AG04450 (cell line): ENCODE data around the gene FGD5. TPM values are rescaled to one million over a fixed set of nuclear protein-coding genes. Genes with fewer than 3 reads are reported as not detected.

Source experiments
- CTCF ChIA-PET: fragments of 300-600, 350-600 bp; formaldehyde crosslinking; extraction: SDS; loops from one replicate; lab custom pipeline; 2022; ENCODE audit warnings: antibody characterized with exemption, inconsistent platforms; lab: Charles Lee
- POLR2A ChIA-PET: fragments of 350-600 bp; formaldehyde crosslinking; extraction: SDS; loops from one replicate; lab custom pipeline; 2021; ENCODE audit warnings: antibody characterized with exemption, inconsistent platforms; lab: Yijun Ruan, JAX
- DNase-seq: peaks from one replicate; pipeline ENCODE4 v3.0.0-alpha.2; 2011; ENCODE audit warnings: low read depth, low spot score
- H3K27ac ChIP-seq: one replicate; pipeline ENCODE4 v1.5.1; 2012; ENCODE audit warnings: low read depth, low read length, control low read depth
- H3K27me3 ChIP-seq: one replicate; pipeline ENCODE4 v1.6.0; 2012; ENCODE audit warnings: low read length; ENCODE audit not compliant: control insufficient read depth, insufficient read depth
- H3K4me3 ChIP-seq: 2 replicates; pipeline ENCODE4 v1.5.1; 2011; ENCODE audit warnings: mild to moderate bottlenecking, low read depth, low read length, control low read depth
- H3K9me3 ChIP-seq: 2 replicates; pipeline ENCODE4 v1.5.1; 2012; ENCODE audit warnings: low read length; ENCODE audit not compliant: control insufficient read depth, insufficient read depth
- polyA plus RNA-seq: library from polyadenylated mRNA; depleted of rRNA; stranded (reverse); fragments of >200 nt; gene quantifications from 2 replicates; pipeline ENCODE4 v1.2.3, GENCODE V29; 2011
- TF ChIP-seq, protein P1 (sequence below): IDR thresholded peaks from 2 replicates; pipeline ENCODE4 v1.5.1; 2011; ENCODE audit warnings: low read depth, low read length, control low read depth, inconsistent platforms

FGD5 gene
- polyA plus RNA-seq, 1 experiment = not detected

DNA sequence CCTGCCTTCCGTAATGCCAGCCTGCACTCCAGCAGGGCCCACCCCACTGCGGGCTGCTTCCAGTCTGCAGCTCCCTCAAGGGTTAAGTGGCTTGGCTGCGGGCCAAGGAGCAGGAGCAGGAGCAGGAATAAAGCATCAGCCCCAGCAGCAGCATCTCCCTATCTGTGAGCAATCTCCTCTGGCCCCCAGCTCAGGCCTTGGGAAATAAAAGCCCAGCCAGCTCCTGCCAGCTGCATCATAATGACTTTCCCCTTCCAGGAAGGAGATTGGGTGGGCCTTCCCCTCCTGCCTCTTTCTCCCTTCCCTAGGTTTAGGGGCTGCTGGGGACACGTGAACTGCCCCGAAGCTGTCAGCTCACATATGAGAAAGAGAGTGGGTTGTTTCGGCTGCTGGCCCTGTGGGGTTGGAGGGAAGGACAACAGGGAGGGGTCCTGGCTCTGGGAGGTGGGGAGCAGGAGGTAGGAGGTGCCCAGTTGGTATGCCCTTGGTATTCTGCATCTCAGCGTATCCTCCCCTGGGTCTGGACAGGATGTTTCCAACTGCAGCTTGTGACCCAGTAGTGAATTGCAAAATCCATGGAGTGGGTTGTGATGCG is 34.6 kb upstream of the FGD5 start:
- H3K27me3 ChIP-seq = peaks cover 6% of the 10 kb centered on the region
- H3K4me3 ChIP-seq = no peak overlapping the region
- DNase-seq = no peak
- ChIA-PET POLR2A (no interaction called here), CTCF (interaction anchor here (0.9 kb wide), 1 partner anchor 110 kb away, joined by 3 read pairs; no protein-coding TSS in a partner anchor)
- TF ChIP-seq, protein P1, sequence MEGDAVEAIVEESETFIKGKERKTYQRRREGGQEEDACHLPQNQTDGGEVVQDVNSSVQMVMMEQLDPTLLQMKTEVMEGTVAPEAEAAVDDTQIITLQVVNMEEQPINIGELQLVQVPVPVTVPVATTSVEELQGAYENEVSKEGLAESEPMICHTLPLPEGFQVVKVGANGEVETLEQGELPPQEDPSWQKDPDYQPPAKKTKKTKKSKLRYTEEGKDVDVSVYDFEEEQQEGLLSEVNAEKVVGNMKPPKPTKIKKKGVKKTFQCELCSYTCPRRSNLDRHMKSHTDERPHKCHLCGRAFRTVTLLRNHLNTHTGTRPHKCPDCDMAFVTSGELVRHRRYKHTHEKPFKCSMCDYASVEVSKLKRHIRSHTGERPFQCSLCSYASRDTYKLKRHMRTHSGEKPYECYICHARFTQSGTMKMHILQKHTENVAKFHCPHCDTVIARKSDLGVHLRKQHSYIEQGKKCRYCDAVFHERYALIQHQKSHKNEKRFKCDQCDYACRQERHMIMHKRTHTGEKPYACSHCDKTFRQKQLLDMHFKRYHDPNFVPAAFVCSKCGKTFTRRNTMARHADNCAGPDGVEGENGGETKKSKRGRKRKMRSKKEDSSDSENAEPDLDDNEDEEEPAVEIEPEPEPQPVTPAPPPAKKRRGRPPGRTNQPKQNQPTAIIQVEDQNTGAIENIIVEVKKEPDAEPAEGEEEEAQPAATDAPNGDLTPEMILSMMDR = no peak
- H3K9me3 ChIP-seq = peaks cover 3% of the 10 kb centered on the region; the same call in 1 of the 2 replicates
- no peak overlapping the region for H3K27ac ChIP-seq

DNA sequence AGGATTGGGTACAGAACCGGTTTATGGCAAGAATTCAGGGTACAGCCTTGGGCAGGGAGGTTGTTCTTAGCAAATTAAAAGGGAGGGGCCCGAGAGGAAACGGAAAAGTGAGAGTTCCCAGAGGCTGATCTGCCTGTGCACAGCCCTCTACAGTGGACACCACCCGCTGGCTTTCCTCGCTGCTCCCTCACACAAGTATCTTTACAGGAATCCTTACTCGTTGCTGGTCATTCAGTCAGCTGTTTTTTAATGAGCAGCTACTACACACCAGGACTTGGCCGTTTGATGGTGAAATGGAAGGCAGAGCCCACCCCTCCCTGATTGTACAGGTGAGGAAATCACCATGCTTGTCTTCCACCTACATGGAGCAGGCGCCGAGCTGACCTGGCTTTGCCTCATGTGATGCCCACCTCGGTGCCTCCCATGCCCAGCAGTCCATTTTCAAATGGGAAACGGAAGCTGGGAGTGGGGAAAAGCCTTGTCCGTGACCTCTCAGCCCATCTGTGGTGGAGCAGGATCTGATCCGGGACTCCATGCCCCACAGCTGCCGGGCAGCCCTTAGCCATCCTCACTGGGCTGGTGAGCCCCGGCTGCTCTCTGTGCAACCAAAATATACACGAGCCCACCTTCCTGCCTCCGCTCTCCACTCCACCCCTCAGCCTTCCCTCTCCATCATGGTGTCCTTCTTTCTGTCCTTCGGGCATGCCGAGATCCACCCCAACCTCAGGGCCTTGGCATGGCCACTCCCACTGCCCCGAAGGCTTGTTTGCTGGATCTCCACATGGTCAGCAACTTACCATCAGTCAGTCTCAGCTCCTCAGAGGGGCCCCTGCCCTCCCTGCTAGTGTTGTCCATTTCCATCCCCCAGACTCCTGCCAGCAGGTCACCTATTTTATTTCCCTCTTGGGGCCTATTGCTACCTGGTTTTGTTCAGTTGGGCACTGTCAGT is 33.3 kb upstream of the FGD5 start:
- ChIA-PET CTCF (interaction anchor here (0.6 kb wide), 1 partner anchor 136 kb away, joined by 3 read pairs; no protein-coding TSS in a partner anchor), POLR2A (no interaction called here)
- Histone ChIP-seq H3K27ac (no peak overlapping the region), H3K27me3 (peaks cover 6% of the 10 kb centered on the region), H3K4me3 (no peak overlapping the region), H3K9me3 (peaks cover 3% of the 10 kb centered on the region; the same call in 1 of the 2 replicates)
- no peak for DNase-seq
- TF ChIP-seq, protein P1 = no peak

DNA sequence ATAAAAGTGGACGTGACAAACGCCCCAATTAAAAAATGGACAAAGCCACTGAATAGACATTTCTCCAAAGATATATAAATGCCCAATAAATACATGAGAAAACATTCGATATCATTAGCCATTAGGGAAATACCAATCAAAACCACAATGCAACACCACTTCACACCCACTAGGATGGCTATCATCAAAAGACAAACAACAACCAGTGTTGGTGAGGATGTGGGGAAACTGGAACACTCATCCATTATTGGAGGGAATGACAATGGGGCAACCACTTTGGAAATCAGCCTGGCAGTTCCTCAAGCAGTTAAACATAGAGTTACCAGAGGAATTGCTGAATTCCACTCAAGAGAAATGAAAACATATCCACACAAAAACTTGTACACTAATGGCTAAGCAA is 32.4 kb upstream of the FGD5 start:
- CTCF ChIA-PET = no interaction called here
- Histone ChIP-seq H3K4me3 (no peak overlapping the region), H3K27ac (no peak overlapping the region), H3K9me3 (peaks cover 3% of the 10 kb centered on the region; the same call in 1 of the 2 replicates), H3K27me3 (peaks cover 6% of the 10 kb centered on the region)
- POLR2A ChIA-PET = no interaction called here
- no peak for DNase-seq
- TF ChIP-seq, protein P1 = no peak

DNA sequence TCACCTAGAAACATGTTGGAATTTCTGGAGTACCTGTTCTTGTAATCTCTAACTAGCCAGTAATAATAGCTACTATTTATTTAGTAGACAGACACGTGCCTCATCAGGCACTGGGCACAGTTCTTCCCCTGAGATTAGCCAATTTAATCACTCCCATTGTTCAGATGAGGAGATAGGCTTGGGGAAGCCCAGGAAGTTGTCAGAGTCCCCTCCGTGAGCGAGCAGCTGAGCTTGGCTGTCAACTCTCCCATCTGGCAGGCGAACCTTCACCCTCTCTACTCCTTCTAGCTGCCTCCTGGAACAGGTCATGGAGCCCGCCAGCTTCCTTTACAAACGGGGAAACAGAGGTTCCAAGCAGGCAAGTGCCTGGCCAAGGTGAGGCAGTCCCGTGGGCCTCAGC is 31.1 kb upstream of the FGD5 start:
- H3K9me3 ChIP-seq = peaks cover 3% of the 10 kb centered on the region; the same call in 1 of the 2 replicates
- H3K27me3 ChIP-seq = peaks cover 9% of the 10 kb centered on the region
- H3K4me3 ChIP-seq = no peak overlapping the region
- ChIA-PET POLR2A (no interaction called here), CTCF (interaction anchor here (1.0 kb wide), 1 partner anchor 114 kb away, joined by 3 read pairs; no protein-coding TSS in a partner anchor)
- DNase-seq = no peak
- no peak overlapping the region for H3K27ac ChIP-seq
- TF ChIP-seq, protein P1 = no peak
